ENCODE data around the gene CDH23.

The CDH23 gene

GRCh38 chr10:71696628-71697326 is 300.1 kb downstream of the CDH23 start:
- peak; percentile 61 to 67 for DNase-seq

GRCh38 chr10:71697938-71698709 is 301.4 kb downstream of the CDH23 start:
- DNase-seq, result peak; percentile 44 to 49

- DNase-seq, result no peak
These were observed 302.0 kb downstream of the CDH23 start for GRCh38 chr10:71698737-71699136.

- no peak for DNase-seq
These were observed 304.1 kb downstream of the CDH23 start for GRCh38 chr10:71700731-71701368.

GRCh38 chr10:71701496-71702132 is 304.9 kb downstream of the CDH23 start:
- DNase-seq, result peak in 1 of 2 donors; percentile 19

GRCh38 chr10:71703577-71703976 is 306.9 kb downstream of the CDH23 start:
- DNase-seq, result no peak

GRCh38 chr10:71704816-71705215 is 308.1 kb downstream of the CDH23 start:
- DNase-seq, result no peak

- DNase-seq, result no peak
These were observed 308.9 kb downstream of the CDH23 start for GRCh38 chr10:71705582-71705981.

- no peak for DNase-seq
These were observed 309.7 kb downstream of the CDH23 start for GRCh38 chr10:71706216-71707121.

GRCh38 chr10:71707240-71707789 is 310.6 kb downstream of the CDH23 start:
- DNase-seq, result no peak

GRCh38 chr10:71708301-71708703 is 311.6 kb downstream of the CDH23 start:
- peak; percentile 67 to 68 for DNase-seq

GRCh38 chr10:71708897-71709882 is 312.5 kb downstream of the CDH23 start:
- DNase-seq, result no peak

GRCh38 chr10:71710519-71710918 is 313.8 kb downstream of the CDH23 start:
- no peak for DNase-seq

- no peak for DNase-seq
These were observed 314.4 kb downstream of the CDH23 start for GRCh38 chr10:71711052-71711623.

- no peak for DNase-seq
These were observed 315.4 kb downstream of the CDH23 start for GRCh38 chr10:71712170-71712569.

GRCh38 chr10:71712572-71713134 is 315.9 kb downstream of the CDH23 start:
- DNase-seq, result no peak

- peak; percentile 35 to 63 for DNase-seq
These were observed 316.7 kb downstream of the CDH23 start for GRCh38 chr10:71713135-71714030.

GRCh38 chr10:71714031-71714410 is 317.3 kb downstream of the CDH23 start:
- no peak for DNase-seq

- DNase-seq, result no peak
These were observed 317.9 kb downstream of the CDH23 start for GRCh38 chr10:71714592-71714991.
